HEK293T (cell line): ENCODE data around the gene HAVCR2.

ENCODE experiments used
- ARNT ChIP-seq: fragments of 450-650 bp; IDR thresholded peaks from 2 replicates; pipeline ENCODE4 v1.6.1; 2017; ENCODE audit warnings: mild to moderate bottlenecking
- CTBP1 ChIP-seq: fragments of 450-650 bp; IDR thresholded peaks from 2 replicates; pipeline ENCODE4 v1.6.1; 2016; ENCODE audit warnings: borderline replicate concordance
- ELF4 ChIP-seq: fragments of 450-650 bp; IDR thresholded peaks from 2 replicates; pipeline ENCODE4 v1.6.1; 2017; ENCODE audit warnings: antibody characterized with exemption
- FOXA1 ChIP-seq: fragments of 450-650 bp; IDR thresholded peaks from 2 replicates; pipeline ENCODE4 v1.6.1; 2016; ENCODE audit warnings: mild to moderate bottlenecking
- FOXM1 ChIP-seq: fragments of 450-650 bp; IDR thresholded peaks from 2 replicates; pipeline ENCODE4 v1.6.1; 2017; ENCODE audit warnings: mild to moderate bottlenecking, borderline replicate concordance
- SP1 ChIP-seq: fragments of 450-650 bp; IDR thresholded peaks from 2 replicates; pipeline ENCODE4 v1.6.1; 2017
- SUZ12 ChIP-seq: fragments of 450-650 bp; IDR thresholded peaks from 2 replicates; pipeline ENCODE4 v1.6.1; 2016; ENCODE audit warnings: mild to moderate bottlenecking
- TARDBP ChIP-seq: fragments of 450-650 bp; IDR thresholded peaks from 2 replicates; pipeline ENCODE4 v1.6.1; 2016

DNA sequence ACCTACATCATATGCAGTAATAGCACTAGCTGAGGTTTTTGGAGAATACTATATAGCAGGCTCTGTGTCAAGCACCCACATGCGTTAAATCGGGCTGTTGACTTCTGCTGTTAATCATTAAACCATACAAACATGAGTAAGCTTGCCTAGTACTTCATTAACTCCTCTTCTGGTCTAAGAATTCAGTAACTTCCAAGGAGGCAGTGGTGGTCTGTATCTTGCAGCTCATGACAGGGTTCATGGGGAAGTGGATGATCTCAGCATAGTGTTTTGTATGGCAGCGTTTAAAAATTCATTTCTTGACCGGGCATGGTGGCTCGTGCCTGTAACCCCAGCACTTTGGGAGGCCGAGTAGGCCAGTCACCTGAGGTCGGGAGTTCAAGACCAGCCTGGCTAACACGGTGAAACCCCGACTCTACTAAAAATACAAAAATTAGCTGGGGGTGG lies 49.7 kb downstream of the HAVCR2 start, which contains the start of gene HAVCR1:
- TF ChIP-seq ARNT (no peak), FOXM1 (no peak), SUZ12 (no peak), TARDBP (no peak), SP1 (no peak), ELF4 (no peak), CTBP1 (no peak), FOXA1 (no peak)
